Lower leg skin (tissue), 3 donors: Measurements from ENCODE around the gene FLT3.

Source experiments
- POLR2A ChIP-seq, 2 donors: fragments of 450-650 bp; IDR thresholded peaks; one replicate each; pipeline ENCODE4 v1.6.1; 2016 to 2017; ENCODE audit warnings: antibody characterized with exemption in 2 of 2, mild to moderate bottlenecking in 1 of 2, moderate library complexity in 1 of 2
- TF ChIP-seq, protein P1 (sequence below), 3 donors: fragments of 450-650 bp; IDR thresholded peaks; one replicate each; pipeline ENCODE4 v1.5.1; 2016; ENCODE audit warnings: antibody characterized with exemption in 3 of 3, mild to moderate bottlenecking in 3 of 3, moderate library complexity in 2 of 3

DNA sequence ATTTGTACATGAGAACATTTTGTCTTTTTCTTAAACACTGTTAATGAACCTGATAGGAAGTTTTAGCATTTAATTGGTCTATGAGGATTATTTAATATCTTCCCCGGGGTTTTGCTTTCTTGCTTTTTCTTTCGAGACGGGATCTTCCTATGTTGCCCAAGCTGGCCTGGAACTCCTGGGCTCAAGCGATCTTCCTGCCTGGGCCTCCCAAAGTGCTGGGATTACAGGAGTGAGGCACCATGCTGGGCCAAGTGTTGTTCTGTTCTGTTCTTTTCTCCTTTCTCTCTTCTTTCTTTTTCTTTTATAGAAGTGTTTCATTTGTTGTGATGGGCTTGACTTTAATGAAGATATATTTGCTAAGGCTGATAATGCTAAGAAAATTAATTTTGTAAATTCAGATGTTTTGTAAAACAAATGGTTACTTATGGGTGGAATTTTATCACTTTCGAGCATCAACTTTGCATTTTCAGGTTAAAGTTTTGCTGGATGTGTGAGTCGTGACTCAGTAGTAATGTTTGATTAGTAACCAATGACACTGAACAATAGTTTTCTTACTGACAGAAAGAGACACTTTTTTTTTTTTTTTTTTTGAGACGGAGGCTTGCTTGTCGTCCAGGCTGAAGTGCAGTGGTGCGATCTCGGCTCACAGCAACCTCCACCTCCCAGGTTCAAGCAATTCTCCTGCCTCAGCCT, 40.2 kb upstream of the FLT3 start:
- TF ChIP-seq, protein P1, sequence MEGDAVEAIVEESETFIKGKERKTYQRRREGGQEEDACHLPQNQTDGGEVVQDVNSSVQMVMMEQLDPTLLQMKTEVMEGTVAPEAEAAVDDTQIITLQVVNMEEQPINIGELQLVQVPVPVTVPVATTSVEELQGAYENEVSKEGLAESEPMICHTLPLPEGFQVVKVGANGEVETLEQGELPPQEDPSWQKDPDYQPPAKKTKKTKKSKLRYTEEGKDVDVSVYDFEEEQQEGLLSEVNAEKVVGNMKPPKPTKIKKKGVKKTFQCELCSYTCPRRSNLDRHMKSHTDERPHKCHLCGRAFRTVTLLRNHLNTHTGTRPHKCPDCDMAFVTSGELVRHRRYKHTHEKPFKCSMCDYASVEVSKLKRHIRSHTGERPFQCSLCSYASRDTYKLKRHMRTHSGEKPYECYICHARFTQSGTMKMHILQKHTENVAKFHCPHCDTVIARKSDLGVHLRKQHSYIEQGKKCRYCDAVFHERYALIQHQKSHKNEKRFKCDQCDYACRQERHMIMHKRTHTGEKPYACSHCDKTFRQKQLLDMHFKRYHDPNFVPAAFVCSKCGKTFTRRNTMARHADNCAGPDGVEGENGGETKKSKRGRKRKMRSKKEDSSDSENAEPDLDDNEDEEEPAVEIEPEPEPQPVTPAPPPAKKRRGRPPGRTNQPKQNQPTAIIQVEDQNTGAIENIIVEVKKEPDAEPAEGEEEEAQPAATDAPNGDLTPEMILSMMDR (IDR thresholded peaks at IDR 0.05): no peak
- TF ChIP-seq POLR2A (IDR thresholded peaks at IDR 0.05): no peak
